NOMO-1 treated with DMSO at 0.1 percent for 48 hours (cell line): ENCODE measurements around the gene AFF1.
A peak's percentile ranks its signal among the peaks of the same experiment; 100 is the strongest.
"Not testable (repeated sequence)": the region's sequence is repeated elsewhere in the genome, so short reads cannot be mapped to it uniquely, and the experiment has no call there.

Experiments
- DNase-seq: peaks from one replicate; lab custom pipeline; 2025; ENCODE audit not compliant: unreplicated experiment; lab: John Stamatoyannopoulos, UW

AFF1 gene

GRCh38 chr4:87132035-87132434 is 197.2 kb downstream of the AFF1 start:
- no peak for DNase-seq

DNA sequence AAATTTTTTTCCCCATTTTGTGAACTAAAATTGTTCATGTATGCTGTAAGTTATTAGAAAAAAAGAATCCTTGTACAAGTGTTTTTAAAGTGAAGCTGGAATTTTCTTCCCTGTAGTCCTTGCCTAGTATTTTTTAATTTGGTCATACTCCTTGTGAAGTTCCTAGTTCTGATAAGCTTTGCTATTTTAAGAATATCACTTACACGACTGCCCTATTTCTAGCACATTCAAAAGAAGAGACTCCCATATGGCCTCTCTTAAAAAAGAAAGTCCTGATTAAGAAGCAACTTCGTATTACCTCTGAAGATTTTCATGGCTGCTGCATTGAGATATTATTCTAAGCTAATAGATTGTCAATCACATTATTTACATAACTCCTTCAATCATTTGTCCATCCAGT is 198.4 kb downstream of the AFF1 start:
- DNase-seq: no peak

GRCh38 chr4:87134122-87134521 is 199.3 kb downstream of the AFF1 start:
- DNase-seq: no peak

DNA sequence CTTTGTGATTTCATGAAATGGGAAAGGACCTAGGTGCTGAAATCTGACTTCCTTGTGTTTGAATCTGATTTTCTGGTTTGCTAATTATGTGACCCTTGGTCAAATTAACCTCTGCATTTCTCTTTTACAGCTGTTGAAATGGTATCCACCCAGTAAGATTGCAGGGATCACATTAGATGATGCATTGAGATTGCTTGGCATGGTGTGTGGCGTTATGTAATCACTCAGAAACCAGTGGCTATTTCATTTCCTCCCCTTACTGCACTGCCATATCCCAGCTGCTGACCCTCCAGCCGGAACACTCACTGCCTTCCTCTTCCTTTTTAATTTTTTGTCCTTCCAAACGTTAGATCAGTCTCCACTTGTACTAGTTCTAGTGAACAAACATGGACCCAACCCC is 206.6 kb downstream of the AFF1 start:
- no peak for DNase-seq

DNA sequence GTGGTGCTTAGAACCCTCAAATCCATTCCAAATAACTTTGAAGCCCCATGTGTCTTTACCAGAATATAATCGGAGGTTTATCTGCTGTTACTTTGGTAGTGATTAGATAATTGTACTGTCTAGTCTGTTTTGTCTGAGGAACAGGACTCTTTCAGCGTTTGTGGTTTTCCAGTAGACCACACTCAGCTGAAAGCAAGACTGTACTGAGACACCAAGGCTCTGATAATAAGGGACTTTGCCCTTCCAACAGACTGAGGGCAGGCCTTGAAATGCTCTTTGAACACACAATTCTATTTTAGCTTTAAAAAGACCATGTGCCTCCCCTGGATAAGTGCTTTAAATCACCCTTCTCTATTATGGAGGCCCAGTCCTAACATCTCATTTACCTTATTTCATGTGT is 209.5 kb downstream of the AFF1 start:
- DNase-seq: no peak

GRCh38 chr4:87145934-87146333 is 211.1 kb downstream of the AFF1 start:
- not testable (repeated sequence) for DNase-seq

GRCh38 chr4:87147116-87147515 is 212.3 kb downstream of the AFF1 start:
- DNase-seq: no peak

DNA sequence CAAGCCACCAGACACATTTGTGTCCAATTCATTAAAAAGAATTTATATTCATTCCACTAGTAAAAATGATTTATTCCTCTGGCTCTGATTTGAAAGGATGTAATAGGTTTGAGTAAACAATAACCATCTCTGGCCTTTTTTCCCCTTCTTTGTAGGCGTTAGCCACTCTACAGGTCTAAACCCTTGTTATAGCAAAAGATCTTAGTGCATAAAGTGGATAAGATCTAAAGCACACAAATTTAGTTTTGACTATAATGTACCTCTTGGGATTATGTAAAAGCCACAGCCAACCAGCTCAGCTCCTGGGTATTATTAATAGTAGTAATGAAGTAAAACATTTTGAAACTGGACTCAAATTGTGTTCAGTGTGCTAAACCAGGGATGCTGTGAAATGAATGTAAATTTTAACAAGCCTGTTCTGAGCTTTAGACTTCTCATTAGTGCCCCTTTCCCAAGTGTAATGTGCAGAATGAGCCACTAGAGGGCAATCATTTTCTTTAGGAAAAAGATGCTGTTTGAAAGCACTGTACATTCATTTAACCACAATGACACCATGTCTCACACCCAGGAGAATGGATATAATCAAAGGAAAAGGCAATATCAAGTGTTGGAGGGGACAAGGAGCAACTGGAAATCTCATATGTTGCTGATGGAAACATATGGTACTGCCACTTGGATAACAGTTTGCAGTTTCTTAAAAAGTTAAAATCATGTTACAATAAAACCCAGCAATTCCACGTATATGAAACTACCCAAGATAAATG is 215.9 kb downstream of the AFF1 start:
- DNase-seq: peak; percentile 72

DNA sequence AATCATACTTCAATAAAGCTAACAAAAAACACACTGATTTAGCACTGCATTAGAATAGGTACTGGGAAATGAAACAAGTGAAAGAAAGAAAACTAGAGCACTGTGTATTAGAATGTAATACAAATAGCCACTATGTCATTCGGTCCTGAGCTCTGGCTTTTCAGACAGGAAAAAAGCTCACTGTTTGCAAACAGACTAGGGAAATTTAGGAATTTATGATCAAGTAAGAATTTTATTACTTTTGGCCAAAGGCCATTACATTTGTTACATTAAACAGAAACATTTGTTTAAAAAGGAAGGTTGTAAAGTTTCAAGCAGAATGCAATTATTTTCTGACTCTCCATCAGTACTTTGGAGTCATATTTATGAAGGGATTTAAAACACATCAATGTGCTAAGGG is 216.9 kb downstream of the AFF1 start:
- DNase-seq: no peak

DNA sequence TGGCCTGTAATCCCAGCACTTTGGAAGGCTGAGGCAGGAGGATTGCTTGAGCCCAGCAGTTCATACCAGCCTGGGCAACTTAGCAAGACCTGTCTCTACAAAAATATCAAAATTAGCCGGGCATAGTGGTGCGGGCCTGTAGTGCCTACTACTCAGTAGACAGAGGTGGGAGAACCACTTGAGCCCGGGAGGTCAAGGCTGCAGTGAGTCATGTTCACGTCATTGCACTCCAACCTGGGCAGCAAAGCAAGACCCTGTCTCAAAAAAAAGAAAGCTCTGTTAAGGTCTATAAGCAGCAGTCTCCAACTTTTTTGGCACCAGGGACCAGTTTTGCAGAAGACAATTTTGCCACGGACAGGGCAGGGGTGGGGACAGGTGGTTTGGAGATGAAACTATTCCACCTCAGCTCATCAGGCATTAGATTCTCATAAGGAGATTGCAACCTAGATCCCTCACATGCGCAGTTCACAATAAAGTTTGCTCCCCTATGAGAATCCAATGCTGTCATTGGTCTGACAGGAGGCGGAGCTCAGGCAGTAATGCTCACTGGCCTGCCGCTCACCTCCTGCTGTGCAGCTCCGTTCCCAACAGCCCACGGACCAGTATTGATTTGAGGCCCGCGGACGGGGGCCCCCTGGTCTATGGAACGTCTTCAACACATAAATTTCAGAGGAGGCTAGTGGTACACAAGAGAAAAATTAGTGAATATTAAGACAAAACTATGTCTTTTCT is 217.7 kb downstream of the AFF1 start:
- DNase-seq: no peak

DNA sequence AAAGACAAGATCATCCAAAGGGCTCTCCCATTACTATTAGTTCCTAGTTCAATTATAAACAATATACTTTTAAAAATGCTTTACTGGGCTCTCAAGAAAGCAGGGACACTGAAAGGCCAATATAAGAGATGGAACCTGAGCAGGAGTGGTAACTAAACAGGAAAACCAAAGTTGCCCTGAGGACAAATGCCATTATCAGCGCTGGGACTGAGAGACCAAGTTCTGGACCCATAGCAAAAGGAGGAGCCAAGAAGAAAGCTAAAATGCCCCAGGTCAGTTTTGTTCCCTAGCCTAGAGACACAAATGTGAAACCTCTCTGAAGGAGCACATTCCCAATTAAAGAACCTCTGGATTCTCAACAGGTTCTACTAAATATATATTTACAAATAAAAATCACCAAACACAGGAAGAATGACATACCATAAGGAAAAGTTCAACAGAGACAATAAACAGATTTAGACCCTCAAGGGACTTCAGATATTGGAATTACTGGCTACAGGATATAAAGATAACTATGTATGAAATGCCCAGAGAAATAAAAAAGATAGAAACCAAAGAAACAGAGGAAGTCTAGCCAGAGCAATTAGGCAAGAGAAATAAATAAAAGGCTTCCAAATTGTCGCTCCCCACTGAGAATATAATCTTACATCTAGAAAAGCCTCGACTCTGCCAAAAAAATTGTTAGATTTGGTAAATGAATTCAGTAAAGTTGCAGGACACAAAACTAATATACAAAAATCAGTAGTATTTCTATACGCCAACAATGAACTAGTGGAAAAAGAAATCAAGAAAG is 218.5 kb downstream of the AFF1 start:
- no peak for DNase-seq

- no peak for DNase-seq
Measured at GRCh38 chr4:87165892-87166291, 231.1 kb downstream of the AFF1 start.

- no peak for DNase-seq
Measured at GRCh38 chr4:87166296-87166854, 231.6 kb downstream of the AFF1 start.

DNA sequence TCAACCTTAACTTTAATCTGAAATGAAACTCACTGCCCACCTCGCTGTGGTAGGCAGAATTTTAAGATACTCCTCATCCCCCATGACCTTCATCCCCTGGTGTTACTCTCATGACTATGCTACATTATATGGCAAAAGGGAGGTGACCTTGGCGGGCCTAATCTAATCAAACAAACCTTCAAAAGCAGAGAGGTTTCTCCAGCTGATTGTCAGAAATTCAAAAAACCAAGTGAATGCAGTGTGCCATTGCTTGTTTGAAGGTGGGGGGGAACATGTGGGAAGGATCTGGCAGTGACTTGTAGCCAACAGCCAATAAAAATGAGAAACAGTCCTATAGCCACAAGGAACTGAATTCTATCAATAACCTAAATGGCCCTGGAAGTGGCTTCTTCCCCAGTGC is 237.1 kb downstream of the AFF1 start:
- DNase-seq: no peak

- no peak for DNase-seq
Measured at GRCh38 chr4:87174672-87175071, 239.9 kb downstream of the AFF1 start.

- no peak for DNase-seq
Measured at GRCh38 chr4:87179751-87180150, 244.9 kb downstream of the AFF1 start.

DNA sequence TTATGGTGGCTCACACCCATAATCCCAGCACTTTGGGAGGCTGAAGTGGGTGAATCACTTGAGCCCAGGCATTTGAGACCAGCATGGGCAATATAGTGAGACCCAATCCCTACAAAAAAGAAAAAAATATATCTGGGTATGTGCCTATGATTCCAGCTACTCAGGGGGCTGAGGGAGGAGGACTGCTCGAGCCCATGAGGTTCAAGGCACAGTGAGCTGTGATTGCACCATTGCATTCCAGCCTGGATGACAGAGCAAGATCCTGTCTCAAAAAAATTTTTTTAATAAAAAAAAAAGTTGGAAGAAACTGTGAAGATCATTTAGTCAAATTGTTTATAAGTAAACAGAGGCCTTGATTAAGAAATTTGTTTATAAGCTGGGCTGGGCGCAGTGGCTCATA is 246.0 kb downstream of the AFF1 start:
- no peak for DNase-seq

DNA sequence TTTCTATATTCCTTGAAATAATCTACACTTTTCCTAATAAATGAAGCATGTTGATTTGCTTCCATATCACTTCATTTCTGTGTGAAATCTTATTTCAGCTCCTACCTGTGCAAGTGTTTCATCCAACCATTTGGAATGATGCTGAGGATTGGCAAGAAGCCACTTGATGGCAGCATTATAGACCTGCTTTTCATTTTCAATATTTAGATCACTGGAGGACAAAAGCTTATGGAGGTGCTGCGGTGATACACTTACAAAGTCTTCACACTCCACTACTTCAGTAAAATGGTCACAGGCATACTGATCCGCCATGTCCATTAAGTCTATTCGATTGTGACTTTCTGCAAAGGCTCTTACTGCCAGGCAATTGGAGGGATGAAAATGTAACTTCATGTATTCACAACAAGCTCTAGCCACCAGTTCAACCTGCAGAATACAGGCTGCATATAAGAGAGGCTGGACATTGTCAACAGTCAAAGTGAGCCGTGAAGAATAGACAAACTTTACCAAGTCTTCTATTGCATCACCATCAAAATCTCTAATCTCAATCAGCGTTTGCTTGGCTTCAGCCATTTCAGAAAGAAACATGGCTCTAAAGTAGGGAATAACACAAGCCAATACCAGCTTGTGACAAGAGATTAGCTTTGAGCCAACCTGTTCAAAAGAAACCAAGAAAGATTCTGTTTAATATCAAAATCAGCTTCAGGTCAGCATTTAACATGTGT is 250.5 kb downstream of the AFF1 start:
- no peak for DNase-seq

GRCh38 chr4:87188048-87188447 is 253.2 kb downstream of the AFF1 start:
- DNase-seq: no peak

- DNase-seq: peak; percentile 91
Measured at GRCh38 chr4:87188932-87189331, 254.1 kb downstream of the AFF1 start.
